K562 (cell line): ENCODE data around the gene HEBP1. TPM values are rescaled to one million over a fixed set of nuclear protein-coding genes. Genes with fewer than 3 reads are reported as not detected.

Source experiments
- ATAC-seq: fragments of 200-7000 bp; cut with Tn5 transposase; 3 replicates; pipeline ENCODE4 v1.9.1; 2020; ENCODE audit warnings: moderate library complexity
- BruUV-seq: library from RNA; stranded (reverse); fragments of 400-500 nt; replicated peaks from 2 replicates; lab custom pipeline; 2021; lab: Mats Ljungman, UMichigan
- CTCF ChIA-PET: fragments of 300-600 bp; formaldehyde crosslinking; extraction: SDS; loops from one replicate; lab custom pipeline; 2021; ENCODE audit warnings: low intra/inter-chr PET ratio; lab: Yijun Ruan, JAX
- POLR2A ChIA-PET: fragments of 300-600, 350-650 bp; sonication (Branson Sonifier 250); formaldehyde crosslinking; extraction: SDS; loops from one replicate; lab custom pipeline; 2021; ENCODE audit warnings: antibody characterized with exemption, inconsistent platforms; lab: Yijun Ruan, JAX
- DNase-seq, 4 experiments: peaks; one replicate each; pipeline versions ENCODE4 v3.0.0 to v3.0.0-alpha.2; 2011 to 2018; ENCODE audit warnings: low spot score in 3 of 4, mixed read lengths in 3 of 4; ENCODE audit errors: extremely low read depth in 1 of 4
- FAIRE-seq: peaks from 2 replicates; lab custom pipeline; 2011; peaks lifted over from hg19 to GRCh38; lab: Jason Lieb, UNC
- H2AFZ ChIP-seq: 2 replicates; pipeline ENCODE4 v1.6.0; 2011; ENCODE audit warnings: low read depth, low read length, control low read depth, inconsistent platforms
- H3K27ac ChIP-seq: fragments of 200-600 bp; 3 replicates; pipeline ENCODE4 v1.8.0; 2011; ENCODE audit warnings: low read depth, mild to moderate bottlenecking, control low read depth, inconsistent platforms, low read length, moderate library complexity, mixed read lengths; ENCODE audit errors: extremely low read depth
- H3K27me3 ChIP-seq, 2 experiments: fragments of 300-600 bp in 1 of 2; 2 replicates in 1 of 2; 3 replicates in 1 of 2; pipeline versions ENCODE4 v1.6.0 to v1.8.0; 2011; ENCODE audit warnings: inconsistent platforms in 2 of 2, low read length in 2 of 2, mild to moderate bottlenecking in 1 of 2, mixed read lengths in 1 of 2, moderate library complexity in 1 of 2; ENCODE audit not compliant: control insufficient read depth in 2 of 2, insufficient read depth in 2 of 2
- H3K36me3 ChIP-seq: fragments of 300-600 bp; 3 replicates; pipeline ENCODE4 v1.8.0; 2011; ENCODE audit warnings: mild to moderate bottlenecking, low read length, inconsistent platforms; ENCODE audit not compliant: control insufficient read depth, insufficient read depth
- H3K4me1 ChIP-seq, 2 experiments: fragments of 200-600 bp in 1 of 2; replicated peaks in 1 of 2; 2 replicates in 1 of 2; 3 replicates in 1 of 2; pipeline versions ENCODE4 v1.5.1 to v1.8.0; 2011; ENCODE audit warnings: inconsistent platforms in 2 of 2, low read length in 2 of 2, mild to moderate bottlenecking in 1 of 2, mixed read lengths in 1 of 2, moderate library complexity in 1 of 2; ENCODE audit not compliant: control insufficient read depth in 2 of 2, insufficient read depth in 2 of 2
- H3K4me2 ChIP-seq: 2 replicates; pipeline ENCODE4 v1.6.1; 2011; ENCODE audit warnings: low read length, control low read depth, inconsistent platforms, mixed read lengths; ENCODE audit not compliant: insufficient read depth
- H3K4me3 ChIP-seq: fragments of 200-600 bp; sonication (generic), shearing (Covaris generic); 2 replicates; pipeline ENCODE4 v1.5.1; 2016; ENCODE audit warnings: control low read depth, inconsistent platforms
- H3K79me2 ChIP-seq: fragments of 200-600 bp; 3 replicates; pipeline ENCODE4 v1.8.0; 2011; ENCODE audit warnings: low read length, inconsistent platforms; ENCODE audit not compliant: control insufficient read depth, insufficient read depth
- H3K9ac ChIP-seq, 2 experiments: 2 replicates each; pipeline versions ENCODE4 v1.6.0 to v1.6.1; 2011; ENCODE audit warnings: low read depth in 2 of 2, low read length in 2 of 2, control low read depth in 1 of 2, inconsistent platforms in 1 of 2, mild to moderate bottlenecking in 1 of 2, mixed read lengths in 1 of 2; ENCODE audit not compliant: insufficient read depth in 1 of 2
- H3K9me1 ChIP-seq: one replicate; pipeline ENCODE4 v1.6.0; 2011; ENCODE audit warnings: inconsistent platforms, mild to moderate bottlenecking, low read length, moderate library complexity; ENCODE audit not compliant: control insufficient read depth, insufficient read depth
- H3K9me3 ChIP-seq: replicated peaks from 2 replicates; pipeline ENCODE4 v1.5.1; 2011; ENCODE audit warnings: low read depth, low read length, inconsistent platforms; ENCODE audit not compliant: control insufficient read depth, insufficient read depth
- H4K20me1 ChIP-seq: replicated peaks from 2 replicates; pipeline ENCODE4 v1.6.1; 2011; ENCODE audit warnings: low read length, inconsistent platforms, mixed read lengths; ENCODE audit not compliant: control insufficient read depth, insufficient read depth
- ARID1B ChIP-seq: fragments of 450-650 bp; IDR thresholded peaks from 2 replicates; pipeline ENCODE4 v1.6.1; 2016; ENCODE audit warnings: antibody characterized with exemption, mild to moderate bottlenecking, inconsistent platforms
- CREBBP ChIP-seq: IDR thresholded peaks from one replicate; pipeline ENCODE4 v1.6.1; 2012; ENCODE audit warnings: low read depth, mild to moderate bottlenecking, control low read depth, inconsistent platforms, low read length
- GABPB2 ChIP-seq: fragments of 250-450 bp; sonication (Bioruptor Pico); conservative IDR thresholded peaks from 2 replicates; pipeline ENCODE4 v1.5.1; 2021; ENCODE audit warnings: mild to moderate bottlenecking
- RFX7 ChIP-seq: fragments of 250-450 bp; sonication (Bioruptor Pico); IDR thresholded peaks from 2 replicates; pipeline ENCODE4 v1.5.1; 2021; ENCODE audit warnings: mild to moderate bottlenecking
- ZBTB17 ChIP-seq: fragments of 450-650 bp; formaldehyde crosslinking; IDR thresholded peaks from 2 replicates; pipeline ENCODE4 v1.4.0; 2020; ENCODE audit warnings: mild to moderate bottlenecking
- ZNF12 ChIP-seq: sonication (generic); formaldehyde crosslinking; IDR thresholded peaks from 2 replicates; pipeline ENCODE4 v1.4.0; 2020; ENCODE audit warnings: mild to moderate bottlenecking, missing genetic modification reagents
- ZNF395 ChIP-seq: fragments of 200-800 bp; sonication (Bioruptor generic); IDR thresholded peaks from 2 replicates; pipeline ENCODE4 v1.6.1; 2017; ENCODE audit warnings: missing genetic modification characterization, missing compliant biosample characterization
- ZNF408 ChIP-seq: fragments of 250-450 bp; sonication (Bioruptor Pico); IDR thresholded peaks from 2 replicates; pipeline ENCODE4 v1.4.0; 2020; ENCODE audit warnings: low read depth, mild to moderate bottlenecking, moderate library complexity
- WGBS: fragments of 100-300 bp; shearing (Covaris generic); methylation state at CpG from one replicate; pipeline ENCODE4 v1.1.6; 2016; ENCODE audit warnings: low coverage, mixed read lengths; ENCODE audit not compliant: insufficient coverage; ENCODE audit errors: missing lambda C conversion rate; 5-methylcytosine and 5-hydroxymethylcytosine counted together
- in situ Hi-C: fragments of 300-500 bp; cut with MboI; formaldehyde crosslinking; loops from 4 replicates; pipeline ENCODE4 v1.15.0; 2018; ENCODE audit warnings: inconsistent platforms, mixed read lengths
- intact Hi-C: fragments of 100-400 bp; cut with micrococcal nuclease; formaldehyde crosslinking; loops from 2 replicates; pipeline ENCODE4 v1.14.2; 2022
- polyA plus RNA-seq, 8 experiments: library from polyadenylated mRNA; depleted of rRNA in 4 of 8; stranded (reverse) in 5 of 8; unstranded in 3 of 8; fragments of >200 nt; fragmentation: Nextera tagmentation in 2 of 8; fragmentation: Illumina TruSeq in 1 of 8; extraction: Ambion mirVana in 2 of 8; extraction: Trizol in 1 of 8; gene quantifications; 2 replicates each; pipeline versions ENCODE4 v1.2.1 to v1.2.3, GENCODE V29; 2011 to 2014; ENCODE audit warnings: inconsistent platforms in 1 of 8, missing spikeins in 1 of 8
- total RNA-seq, 7 experiments: library from RNA; depleted of rRNA in 6 of 7; stranded (reverse); fragments of >200 nt in 6 of 7; fragmentation: Illumina TruSeq in 2 of 7; extraction: Trizol in 2 of 7; gene quantifications; 2 replicates each; pipeline versions ENCODE4 v1.2.1 to v1.2.3, GENCODE V29; 2011 to 2021; ENCODE audit warnings: low replicate concordance in 1 of 7

Gene HEBP1
- total and polyA plus RNA-seq, 9 of the 15 experiments (the other 6 are each of a cell fraction or from before 2014, with no cell fraction given), result 1.1 to 10.1 (median 2.4) TPM

GRCh38 chr12:12930633-12931219, 69.3 kb downstream of the HEBP1 start:
- intact Hi-C loops, result no loop called here
- DNase-seq (no peak), ATAC-seq (no peak), FAIRE-seq (no peak)
- CTCF ChIA-PET, result no interaction called here
- peaks cover 0 to 6% of the 10 kb centered on the region in 2 experiments; a peak in 3 of 5 replicates for H3K4me1 ChIP-seq
- no peak overlapping the region for H3K9ac ChIP-seq
- H3K4me2 ChIP-seq, result no peak overlapping the region
- POLR2A ChIA-PET, result no interaction called here
- H4K20me1 ChIP-seq, result no peaks in the 10 kb centered on the region
- no peak overlapping the region for H2AFZ ChIP-seq
- BruUV-seq, result no TSS peak
- H3K36me3 ChIP-seq, result peaks cover 12% of the 10 kb centered on the region; the same call in 1 of the 3 replicates
- no peak overlapping the region for H3K27ac ChIP-seq
- no peaks in the 10 kb centered on the region; the same call in 1 of the 2 replicates for H3K9me3 ChIP-seq
- H3K27me3 ChIP-seq, result no peaks in the 10 kb centered on the region
- TF ChIP-seq ZBTB17 (no peak), CREBBP (no peak), ARID1B (no peak), GABPB2 (CRISPR knock-in tag) (no peak), ZNF408 (CRISPR knock-in tag) (no peak), ZNF12 (CRISPR knock-in tag) (peak; percentile 99), RFX7 (CRISPR knock-in tag) (no peak), ZNF395 (CRISPR knock-in tag) (no peak)
- TF ChIP-seq, all 486 proteins: peak for 1
- in situ Hi-C loops, result no loop called here
- Histone ChIP-seq H3K79me2 (peaks cover 10% of the 10 kb centered on the region), H3K4me3 (no peak overlapping the region), H3K9me1 (no peaks in the 10 kb centered on the region)
- 94% methylated on average over 2 of the region's 2 CpGs for WGBS
